ENCODE measurements around the gene IFT88. TPM values are rescaled to one million over a fixed set of nuclear protein-coding genes. Genes with fewer than 3 reads are reported as not detected.

IFT88 gene
- total RNA-seq, 1 donor from 2014 or later, result 14.0 TPM

- DNase-seq (ENCODE audit: low spot score), result peak; percentile 39
Measured at GRCh38 chr13:20686863-20687579, 120.1 kb downstream of the IFT88 start.

GRCh38 chr13:20689291-20689690 lies 122.3 kb downstream of the IFT88 start:
- DNase-seq (ENCODE audit: low spot score), result no peak

- DNase-seq (ENCODE audit: low spot score), result no peak
Measured at GRCh38 chr13:20691616-20692015, 124.7 kb downstream of the IFT88 start.

- DNase-seq (ENCODE audit: low spot score), result no peak
Measured at GRCh38 chr13:20696073-20696472, 129.1 kb downstream of the IFT88 start.

GRCh38 chr13:20699715-20700114 lies 132.8 kb downstream of the IFT88 start:
- no peak for DNase-seq (ENCODE audit: low spot score)

- DNase-seq (ENCODE audit: low spot score), result no peak
Measured at GRCh38 chr13:20700288-20700687, 133.3 kb downstream of the IFT88 start.

GRCh38 chr13:20701461-20701860 lies 134.5 kb downstream of the IFT88 start:
- no peak for DNase-seq (ENCODE audit: low spot score)

- DNase-seq (ENCODE audit: low spot score), result peak; percentile 12
Measured at GRCh38 chr13:20702530-20702914, 135.6 kb downstream of the IFT88 start.

- peak; percentile 21 for DNase-seq (ENCODE audit: low spot score)
Measured at GRCh38 chr13:20702915-20703779, 136.2 kb downstream of the IFT88 start, which contains the start of gene IL17D. TSS of gene IL17D (plus strand) at chr13:20703699. CDS start at chr13:20704002, 303 bp downstream.

GRCh38 chr13:20703780-20704458 lies 137.0 kb downstream of the IFT88 start:
- peak; percentile 68 for DNase-seq (ENCODE audit: low spot score)

GRCh38 chr13:20704459-20705069 lies 137.6 kb downstream of the IFT88 start:
- DNase-seq (ENCODE audit: low spot score), result no peak

- DNase-seq (ENCODE audit: low spot score), result no peak
Measured at GRCh38 chr13:20706661-20707060, 139.7 kb downstream of the IFT88 start.

- no peak for DNase-seq (ENCODE audit: low spot score)
Measured at GRCh38 chr13:20708216-20708615, 141.3 kb downstream of the IFT88 start.

- DNase-seq (ENCODE audit: low spot score), result no peak
Measured at GRCh38 chr13:20709369-20709768, 142.4 kb downstream of the IFT88 start.

- DNase-seq (ENCODE audit: low spot score), result no peak
Measured at GRCh38 chr13:20709782-20710181, 142.8 kb downstream of the IFT88 start.

GRCh38 chr13:20711301-20712044 lies 144.5 kb downstream of the IFT88 start:
- no peak for DNase-seq (ENCODE audit: low spot score)

GRCh38 chr13:20713014-20713376 lies 146.0 kb downstream of the IFT88 start:
- DNase-seq (ENCODE audit: low spot score), result no peak

- DNase-seq (ENCODE audit: low spot score), result no peak
Measured at GRCh38 chr13:20713751-20714150, 146.8 kb downstream of the IFT88 start.

GRCh38 chr13:20714161-20714560 lies 147.2 kb downstream of the IFT88 start:
- no peak for DNase-seq (ENCODE audit: low spot score)

GRCh38 chr13:20714563-20715329 lies 147.8 kb downstream of the IFT88 start:
- peak; percentile 19 for DNase-seq (ENCODE audit: low spot score)
